ENCODE measurements around the gene GDPD3. TPM values are rescaled to one million over a fixed set of nuclear protein-coding genes. Genes with fewer than 3 reads are reported as not detected.
"Not testable (repeated sequence)": the region's sequence is repeated elsewhere in the genome, so short reads cannot be mapped to it uniquely, and the experiment has no call there.

Gene GDPD3, protein sequence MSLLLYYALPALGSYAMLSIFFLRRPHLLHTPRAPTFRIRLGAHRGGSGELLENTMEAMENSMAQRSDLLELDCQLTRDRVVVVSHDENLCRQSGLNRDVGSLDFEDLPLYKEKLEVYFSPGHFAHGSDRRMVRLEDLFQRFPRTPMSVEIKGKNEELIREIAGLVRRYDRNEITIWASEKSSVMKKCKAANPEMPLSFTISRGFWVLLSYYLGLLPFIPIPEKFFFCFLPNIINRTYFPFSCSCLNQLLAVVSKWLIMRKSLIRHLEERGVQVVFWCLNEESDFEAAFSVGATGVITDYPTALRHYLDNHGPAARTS
- total RNA-seq: 0.15 TPM in 1 of 2 replicates, not detected in the other

DNA sequence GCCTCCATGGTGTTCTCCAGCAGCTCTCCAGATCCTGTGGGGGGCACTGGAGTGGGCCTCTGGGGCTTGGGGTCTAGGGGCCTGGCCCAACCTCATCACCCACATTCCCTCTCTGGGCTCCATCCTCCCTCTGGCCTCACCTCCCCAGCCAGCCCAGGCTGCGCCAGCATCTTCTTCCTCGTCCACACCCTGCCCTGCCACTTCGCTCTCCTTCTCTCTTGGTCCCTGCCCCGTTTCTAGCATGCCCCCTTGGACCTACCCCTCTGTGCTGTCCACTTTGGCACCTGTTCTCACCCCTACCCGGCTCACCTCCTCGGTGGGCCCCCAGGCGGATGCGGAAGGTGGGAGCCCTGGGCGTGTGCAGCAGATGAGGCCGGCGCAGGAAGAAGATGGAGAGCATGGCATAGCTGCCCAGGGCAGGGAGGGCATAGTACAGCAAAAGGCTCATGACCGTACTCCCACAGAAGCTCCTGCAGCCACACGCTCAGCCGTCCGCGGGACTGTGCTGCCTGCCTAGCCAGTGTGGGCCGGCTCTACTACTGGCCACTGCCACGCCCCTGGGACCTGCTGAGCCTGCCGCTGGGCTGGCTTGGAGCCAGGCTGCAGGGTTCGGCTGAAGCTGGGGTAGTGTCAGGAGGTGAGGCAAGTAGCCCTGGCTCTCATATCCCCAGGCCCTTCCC is at the start of gene GDPD3:
TSS of gene GDPD3 (minus strand) at position 507 of the 680 bp plus-strand sequence. CDS start at position 448, 59 bp downstream.
- DNase-seq (ENCODE audit: low read depth): peak; percentile 24

GRCh38 chr16:30157214-30157613 is 43.9 kb upstream of the GDPD3 start:
- DNase-seq (ENCODE audit: low read depth): no peak

DNA sequence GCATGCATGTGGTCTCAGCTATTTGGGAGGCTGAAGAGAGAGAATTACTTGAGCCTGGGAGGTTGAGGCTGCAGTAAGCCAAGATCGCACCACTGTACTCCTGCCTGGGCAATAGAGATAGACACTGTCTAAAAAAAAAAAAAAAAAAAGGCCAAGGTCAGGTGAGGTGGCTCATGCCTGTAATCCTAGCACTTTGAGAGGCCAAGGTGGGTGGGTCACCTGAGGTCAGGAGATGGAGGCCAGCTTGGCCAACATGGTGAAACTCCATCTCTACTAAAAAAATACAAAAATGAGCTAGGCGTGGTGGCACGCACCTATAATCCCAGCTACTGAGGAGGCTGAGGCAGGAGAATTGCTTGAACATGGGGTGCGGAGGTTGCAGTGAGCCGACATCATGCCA is 41.9 kb upstream of the GDPD3 start:
- DNase-seq (ENCODE audit: low read depth): no peak

- no peak for DNase-seq (ENCODE audit: low read depth)
Observed at GRCh38 chr16:30152517-30152916, 39.2 kb upstream of the GDPD3 start.

DNA sequence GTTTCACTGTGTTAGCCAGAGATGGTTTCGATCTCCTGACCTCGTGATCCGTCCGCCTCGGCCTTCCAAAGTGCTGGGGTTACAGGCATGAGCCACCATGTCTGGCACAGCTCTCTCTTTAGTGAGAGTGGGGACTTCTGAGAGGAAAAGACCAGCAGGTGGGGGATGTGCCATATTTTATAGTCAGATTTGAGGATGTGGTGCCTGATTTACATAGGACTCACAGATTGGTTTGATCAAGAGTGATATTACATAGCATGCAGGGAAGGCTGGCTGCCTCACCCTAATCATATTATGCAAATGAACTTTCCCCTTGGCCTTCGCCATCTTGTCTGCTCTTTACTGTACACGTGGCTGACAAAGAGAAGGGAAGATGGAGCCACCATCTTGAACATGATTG is 37.8 kb upstream of the GDPD3 start:
- no peak for DNase-seq (ENCODE audit: low read depth)

DNA sequence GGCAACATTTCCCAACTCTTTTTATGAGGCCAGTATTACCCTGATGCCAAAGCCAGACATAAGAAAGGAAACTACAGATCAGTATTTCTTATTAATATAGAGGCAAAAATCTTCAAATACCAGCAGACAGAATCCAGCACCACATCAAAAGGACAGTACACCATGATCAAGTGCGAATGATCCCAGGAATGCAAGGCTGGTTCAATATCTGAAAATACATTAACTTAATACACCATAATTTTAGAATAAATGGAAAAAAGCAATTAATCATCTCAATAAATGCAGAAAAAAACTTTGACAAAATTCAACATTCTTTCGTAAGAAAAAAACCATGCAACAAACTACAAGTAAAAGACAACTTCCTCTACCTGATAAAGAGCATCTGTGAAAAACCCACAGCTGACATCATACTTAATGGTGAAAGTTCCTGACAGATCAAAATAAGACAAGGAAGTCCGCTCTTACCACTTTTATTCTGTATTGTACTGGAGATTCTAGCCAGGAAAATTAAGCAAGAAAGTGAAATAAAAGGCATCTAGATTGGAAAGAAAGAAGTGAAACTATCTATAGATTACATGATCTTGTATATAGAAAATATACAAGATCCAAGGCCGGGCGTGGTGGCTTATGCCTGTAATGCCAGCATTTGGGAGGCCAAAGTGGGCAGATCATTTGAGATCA is 36.1 kb upstream of the GDPD3 start:
- no peak for DNase-seq (ENCODE audit: low read depth)

DNA sequence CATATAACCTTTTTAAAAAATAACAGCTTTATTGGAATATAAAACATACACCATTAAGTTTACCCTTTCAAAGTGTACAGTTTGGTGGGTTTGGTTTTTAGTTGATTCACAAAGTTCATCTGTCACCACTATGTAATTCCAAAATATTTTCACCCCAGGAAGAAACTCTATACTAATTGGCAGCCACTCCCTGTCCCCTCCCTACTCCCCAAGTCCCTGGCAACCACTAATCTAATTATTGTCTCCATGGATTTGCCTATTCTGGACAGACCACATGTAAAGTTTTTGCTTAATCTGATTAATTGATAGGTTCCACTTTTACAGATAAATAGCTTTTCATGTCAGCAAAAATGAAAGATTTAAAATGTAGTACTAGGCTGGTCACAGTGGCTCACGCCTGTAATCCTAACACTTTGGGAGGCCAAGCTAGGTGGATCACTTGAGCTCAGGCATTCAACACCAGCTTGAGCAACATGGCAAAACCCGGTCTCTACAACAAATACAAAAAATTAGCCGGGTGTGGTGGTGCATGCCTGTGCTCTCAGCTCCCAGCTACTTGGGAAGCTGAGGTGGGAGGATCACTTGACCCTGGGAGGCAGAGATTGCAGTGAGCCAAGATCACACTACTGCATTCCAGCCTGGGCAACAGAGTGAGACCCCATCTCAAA is 34.6 kb upstream of the GDPD3 start:
- DNase-seq (ENCODE audit: low read depth): no peak

DNA sequence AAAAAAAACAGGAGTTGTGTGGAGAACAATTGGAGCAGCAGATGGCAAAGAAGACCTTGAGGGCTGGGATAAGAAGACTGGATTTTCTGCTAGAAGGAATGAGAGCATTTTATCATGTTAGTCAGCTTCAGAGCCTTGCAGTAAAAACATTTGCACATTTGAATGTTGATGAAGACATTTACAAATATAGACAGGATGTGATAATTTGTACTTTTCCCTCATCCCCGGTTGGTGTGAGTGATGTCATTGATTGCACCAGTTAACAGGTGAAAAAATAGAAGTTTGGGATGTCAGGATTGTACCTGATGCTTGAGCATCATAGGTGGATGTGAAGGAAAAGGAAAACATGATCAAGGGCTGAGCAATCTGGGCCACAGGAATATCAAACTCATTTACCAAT is 32.3 kb upstream of the GDPD3 start:
- no peak for DNase-seq (ENCODE audit: low read depth)

DNA sequence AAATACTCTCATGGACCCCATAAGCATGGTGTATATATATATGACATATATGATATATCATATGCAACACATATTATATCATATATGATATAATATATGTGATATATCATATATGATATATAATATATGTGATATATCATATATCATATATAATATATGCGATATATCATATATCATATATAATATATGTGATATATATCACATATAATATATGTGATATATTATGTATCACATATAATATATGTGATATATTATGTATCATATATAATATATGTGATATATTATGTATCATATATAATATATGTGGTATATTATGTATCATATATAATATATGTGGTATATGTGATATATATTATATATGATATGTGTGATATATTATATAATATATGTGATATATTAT is 31.6 kb upstream of the GDPD3 start:
- no peak for DNase-seq (ENCODE audit: low read depth)

DNA sequence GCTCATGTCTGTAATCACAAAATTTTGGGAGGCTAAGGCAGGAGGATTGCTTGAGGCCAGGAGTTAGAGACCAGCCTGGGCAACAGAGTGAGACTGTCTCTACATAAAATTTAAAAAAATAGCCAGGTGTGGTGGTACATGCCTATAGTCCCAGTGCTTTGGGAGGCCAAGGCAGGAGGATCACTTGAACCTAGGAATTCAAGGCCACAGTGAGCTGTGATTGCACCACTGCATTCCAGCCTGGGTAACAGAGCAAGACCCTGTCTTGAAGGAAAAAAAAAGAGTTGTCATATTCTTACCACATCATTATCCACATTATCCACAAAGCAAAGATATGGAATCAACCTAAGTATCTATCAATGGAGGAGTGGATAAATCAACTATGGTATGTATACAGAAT is 30.7 kb upstream of the GDPD3 start:
- DNase-seq (ENCODE audit: low read depth): no peak

- DNase-seq (ENCODE audit: low read depth): no peak
Observed at GRCh38 chr16:30143347-30143702, 30.0 kb upstream of the GDPD3 start.

DNA sequence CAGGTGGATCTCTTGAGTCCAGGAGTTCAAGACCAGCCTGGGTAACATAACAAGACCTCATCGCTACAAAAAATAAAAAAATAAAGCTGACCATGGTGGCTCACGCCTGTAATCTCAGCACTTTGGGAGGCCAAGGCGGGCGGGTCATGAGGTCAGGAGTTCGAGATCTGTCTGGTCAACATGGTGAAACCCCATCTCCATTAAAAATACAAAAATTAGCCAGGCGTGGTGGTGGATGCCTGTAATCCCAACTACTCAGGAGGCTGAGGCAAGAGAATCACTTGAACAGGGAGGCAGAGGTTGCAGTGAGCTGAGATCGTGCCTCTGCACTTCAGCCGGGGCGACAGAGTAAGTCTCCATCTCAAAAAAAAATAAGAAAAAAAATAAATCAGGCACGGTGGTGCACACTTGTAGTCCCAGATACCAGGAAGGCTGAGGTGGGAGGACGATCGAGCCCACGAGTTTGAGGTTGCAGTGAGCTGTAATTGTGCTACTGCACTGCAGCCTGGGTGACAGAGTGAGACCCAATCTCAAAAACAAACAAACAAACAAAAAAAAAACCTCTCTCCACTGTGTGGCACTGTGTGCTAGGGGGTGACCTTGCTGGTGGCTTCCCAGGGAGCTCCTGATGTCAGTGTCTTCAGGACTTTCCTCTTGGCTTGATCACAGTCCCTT is 29.5 kb upstream of the GDPD3 start:
- DNase-seq (ENCODE audit: low read depth): no peak

GRCh38 chr16:30141750-30142149 is 28.4 kb upstream of the GDPD3 start:
- DNase-seq (ENCODE audit: low read depth): no peak

- DNase-seq (ENCODE audit: low read depth): no peak
Observed at GRCh38 chr16:30139583-30140481, 26.5 kb upstream of the GDPD3 start.

DNA sequence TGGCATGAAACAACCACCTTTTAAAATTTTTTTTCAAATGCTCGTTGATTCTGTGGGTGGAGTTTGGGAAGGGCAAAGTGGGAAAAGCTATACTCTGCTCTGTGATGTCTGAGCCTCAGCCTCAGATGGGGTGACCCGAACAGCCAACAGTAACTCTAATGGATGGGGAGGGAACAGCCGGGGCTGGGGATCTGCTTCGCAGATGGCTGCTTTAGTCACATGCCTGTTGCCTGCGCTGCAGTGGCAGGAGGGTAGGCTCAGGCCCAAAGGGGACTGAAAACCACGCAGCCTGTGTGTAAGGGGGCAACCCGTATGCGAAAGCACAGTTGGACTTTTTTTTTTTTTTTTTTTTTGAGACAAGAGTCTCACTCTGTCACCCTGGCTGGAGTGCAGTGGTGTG is 24.6 kb upstream of the GDPD3 start:
- no peak for DNase-seq (ENCODE audit: low read depth)

GRCh38 chr16:30136971-30137605 is 23.8 kb upstream of the GDPD3 start:
- DNase-seq (ENCODE audit: low read depth): no peak

DNA sequence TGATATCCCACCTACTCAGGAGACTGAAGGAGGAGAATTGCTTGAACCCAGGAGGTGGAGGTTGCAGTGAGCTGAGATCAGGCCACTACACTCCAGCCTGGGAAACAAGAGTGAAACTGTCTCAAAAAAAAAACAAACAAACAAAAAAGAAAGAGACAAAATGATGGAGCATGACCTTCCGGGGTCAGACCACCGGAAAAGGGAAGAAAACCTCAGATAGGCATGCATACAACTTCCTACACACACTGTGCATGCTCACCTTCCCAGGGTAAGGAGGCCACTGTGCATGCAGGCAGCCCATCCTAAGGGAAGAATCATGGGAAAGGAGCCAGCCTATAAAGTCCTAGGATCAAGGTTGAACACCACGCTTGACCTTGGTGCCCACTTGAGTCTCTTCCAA is 19.3 kb upstream of the GDPD3 start:
- DNase-seq (ENCODE audit: low read depth): no peak

GRCh38 chr16:30131869-30132475 is 18.6 kb upstream of the GDPD3 start:
- DNase-seq (ENCODE audit: low read depth): no peak

DNA sequence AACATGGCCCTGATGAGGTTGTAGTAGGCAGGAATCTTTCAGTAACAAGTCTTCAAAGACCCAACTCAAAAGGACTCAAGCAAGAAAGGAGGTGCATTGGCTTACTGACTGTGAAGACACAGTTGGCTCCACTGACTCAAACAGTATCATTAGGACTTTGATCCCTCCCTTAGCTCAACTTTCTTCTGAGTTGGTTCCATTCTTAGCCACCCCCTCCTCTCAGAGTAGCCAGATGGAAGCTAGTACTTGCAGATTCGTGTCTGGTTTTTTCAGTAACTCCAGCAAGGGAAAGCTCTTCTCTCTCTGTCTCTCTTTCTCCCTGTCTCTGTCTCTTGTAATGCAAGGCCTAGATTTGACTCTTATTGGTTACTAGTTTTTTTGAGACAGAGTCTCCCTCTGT is 14.7 kb upstream of the GDPD3 start:
- no peak for DNase-seq (ENCODE audit: low read depth)

DNA sequence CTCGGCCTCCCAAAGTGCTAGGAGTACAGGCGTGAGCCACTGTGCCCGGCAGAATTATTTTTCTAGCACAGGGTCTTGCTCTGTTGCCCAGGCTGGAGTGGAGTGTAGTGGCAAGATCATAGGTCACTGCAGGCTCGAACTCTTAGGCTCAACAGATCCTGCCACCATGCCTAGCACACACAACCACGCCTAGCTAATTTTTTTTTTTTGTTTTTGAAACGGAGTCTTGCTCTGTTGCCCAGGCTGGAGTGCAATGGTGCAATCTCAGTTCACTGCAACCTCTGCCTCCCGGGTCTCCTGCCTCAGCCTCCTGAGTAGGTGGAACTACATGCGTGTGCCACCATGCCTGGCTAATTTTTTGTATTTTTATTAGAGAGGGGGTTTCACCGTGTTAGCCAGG is 12.4 kb upstream of the GDPD3 start:
- not testable (repeated sequence) for DNase-seq (ENCODE audit: low read depth)

All from renal cortical epithelial cell (primary cell).